ENCODE data around the gene RERE.

RERE gene

DNA sequence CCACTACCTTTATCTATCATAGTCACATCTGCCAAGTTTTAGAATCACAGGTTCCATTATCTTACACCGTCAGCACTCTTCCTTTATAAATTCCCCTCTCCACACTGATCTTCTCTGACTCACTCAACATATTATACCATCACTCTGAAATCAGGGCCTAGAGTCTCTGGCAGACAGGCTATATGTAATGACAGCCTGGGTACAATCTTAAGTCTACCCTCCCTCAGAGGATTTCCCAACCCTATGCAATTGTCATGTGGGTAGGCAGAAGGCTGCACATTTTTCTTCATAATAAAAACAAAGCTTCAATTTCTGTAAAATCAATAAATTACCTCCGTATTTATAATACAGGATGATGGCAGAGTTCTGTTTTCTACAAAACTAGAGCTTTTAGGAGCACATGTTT lies 138.0 kb downstream of the RERE start:
- TF ChIP-seq, protein P1, sequence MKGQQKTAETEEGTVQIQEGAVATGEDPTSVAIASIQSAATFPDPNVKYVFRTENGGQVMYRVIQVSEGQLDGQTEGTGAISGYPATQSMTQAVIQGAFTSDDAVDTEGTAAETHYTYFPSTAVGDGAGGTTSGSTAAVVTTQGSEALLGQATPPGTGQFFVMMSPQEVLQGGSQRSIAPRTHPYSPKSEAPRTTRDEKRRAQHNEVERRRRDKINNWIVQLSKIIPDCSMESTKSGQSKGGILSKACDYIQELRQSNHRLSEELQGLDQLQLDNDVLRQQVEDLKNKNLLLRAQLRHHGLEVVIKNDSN (IDR thresholded peaks at IDR 0.05) = no peak
- TF ChIP-seq RAD21 (IDR thresholded peaks at IDR 0.05; ENCODE audit: low read depth) (no peak), YY1 (IDR thresholded peaks at IDR 0.05; ENCODE audit: low read depth) (no peak), TCF12 (IDR thresholded peaks at IDR 0.05; ENCODE audit: low read depth) (no peak), CEBPB (IDR thresholded peaks at IDR 0.05) (no peak)

DNA sequence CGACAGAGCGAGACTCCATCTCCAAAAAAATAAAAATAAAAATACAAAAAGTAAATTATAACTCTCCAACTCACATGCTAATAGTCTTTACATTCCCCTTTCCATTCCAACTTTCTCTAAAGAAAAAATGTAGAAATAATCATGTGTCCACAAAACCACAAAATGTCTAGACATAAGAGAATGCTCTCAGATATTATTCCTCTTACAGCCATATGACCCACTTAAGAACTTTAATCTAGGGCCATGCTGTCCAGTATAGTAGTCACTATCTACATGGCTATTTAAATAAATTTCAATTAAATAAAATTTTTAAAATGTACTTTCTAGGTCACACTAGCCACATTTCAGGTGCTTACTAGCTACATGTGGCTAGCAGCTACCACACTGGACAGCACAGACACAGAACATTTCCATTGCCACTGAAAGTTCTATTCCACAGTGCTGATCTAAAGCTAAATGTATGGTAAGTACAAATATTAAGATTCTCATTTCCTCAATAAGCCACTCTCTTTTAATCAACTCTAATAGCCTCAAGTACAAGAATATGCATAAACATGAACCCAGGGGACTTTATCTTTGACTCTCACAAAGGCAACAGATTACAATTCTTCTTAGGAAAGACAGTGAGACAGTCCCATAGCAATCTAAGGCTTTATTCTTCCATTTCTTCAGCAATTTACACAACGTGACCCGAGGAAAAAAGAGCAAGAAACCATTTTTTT lies 138.6 kb downstream of the RERE start:
- TF ChIP-seq FOXM1 (IDR thresholded peaks at IDR 0.05; ENCODE audit: borderline replicate concordance, low read depth) (no peak), YY1 (IDR thresholded peaks at IDR 0.05; ENCODE audit: low read depth) (no peak), NFIC (IDR thresholded peaks at IDR 0.05) (no peak), CREB1 (IDR thresholded peaks at IDR 0.05; ENCODE audit: low read depth) (no peak), TAF1 (IDR thresholded peaks at IDR 0.05; ENCODE audit: low read depth) (no peak), ZBTB7A (IDR thresholded peaks at IDR 0.05; ENCODE audit: low read depth) (no peak)
- TF ChIP-seq, protein P2, sequence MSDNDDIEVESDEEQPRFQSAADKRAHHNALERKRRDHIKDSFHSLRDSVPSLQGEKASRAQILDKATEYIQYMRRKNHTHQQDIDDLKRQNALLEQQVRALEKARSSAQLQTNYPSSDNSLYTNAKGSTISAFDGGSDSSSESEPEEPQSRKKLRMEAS (IDR thresholded peaks at IDR 0.05) = no peak

DNA sequence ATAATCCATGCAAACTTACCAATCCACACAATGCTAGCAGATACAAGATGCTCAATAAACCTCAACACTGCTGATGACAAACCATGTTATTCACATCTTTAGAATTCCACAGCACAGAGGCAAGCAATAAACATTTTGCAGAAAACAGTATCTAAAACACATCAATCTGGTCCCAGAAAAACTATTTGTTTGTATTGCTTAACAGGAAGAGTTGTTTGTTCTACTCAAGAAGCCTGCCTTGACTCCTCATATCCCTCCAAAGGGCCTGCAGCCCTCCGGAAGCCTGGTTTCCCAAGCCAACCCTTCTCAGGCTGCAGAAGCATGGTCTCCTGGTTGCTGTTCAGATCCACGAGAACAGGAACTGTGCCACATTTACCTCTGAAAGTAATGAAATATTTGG lies 139.7 kb downstream of the RERE start:
- TF ChIP-seq, protein P2 (IDR thresholded peaks at IDR 0.05) = no peak
- TF ChIP-seq TCF12 (IDR thresholded peaks at IDR 0.05; ENCODE audit: low read depth) = no peak
- no peak for TF ChIP-seq EP300 (IDR thresholded peaks at IDR 0.05; ENCODE audit: borderline replicate concordance)
- TF ChIP-seq FOXM1 (IDR thresholded peaks at IDR 0.05; ENCODE audit: borderline replicate concordance, low read depth) = no peak
- TF ChIP-seq CEBPB (IDR thresholded peaks at IDR 0.05) = no peak
- TF ChIP-seq, protein P3, sequence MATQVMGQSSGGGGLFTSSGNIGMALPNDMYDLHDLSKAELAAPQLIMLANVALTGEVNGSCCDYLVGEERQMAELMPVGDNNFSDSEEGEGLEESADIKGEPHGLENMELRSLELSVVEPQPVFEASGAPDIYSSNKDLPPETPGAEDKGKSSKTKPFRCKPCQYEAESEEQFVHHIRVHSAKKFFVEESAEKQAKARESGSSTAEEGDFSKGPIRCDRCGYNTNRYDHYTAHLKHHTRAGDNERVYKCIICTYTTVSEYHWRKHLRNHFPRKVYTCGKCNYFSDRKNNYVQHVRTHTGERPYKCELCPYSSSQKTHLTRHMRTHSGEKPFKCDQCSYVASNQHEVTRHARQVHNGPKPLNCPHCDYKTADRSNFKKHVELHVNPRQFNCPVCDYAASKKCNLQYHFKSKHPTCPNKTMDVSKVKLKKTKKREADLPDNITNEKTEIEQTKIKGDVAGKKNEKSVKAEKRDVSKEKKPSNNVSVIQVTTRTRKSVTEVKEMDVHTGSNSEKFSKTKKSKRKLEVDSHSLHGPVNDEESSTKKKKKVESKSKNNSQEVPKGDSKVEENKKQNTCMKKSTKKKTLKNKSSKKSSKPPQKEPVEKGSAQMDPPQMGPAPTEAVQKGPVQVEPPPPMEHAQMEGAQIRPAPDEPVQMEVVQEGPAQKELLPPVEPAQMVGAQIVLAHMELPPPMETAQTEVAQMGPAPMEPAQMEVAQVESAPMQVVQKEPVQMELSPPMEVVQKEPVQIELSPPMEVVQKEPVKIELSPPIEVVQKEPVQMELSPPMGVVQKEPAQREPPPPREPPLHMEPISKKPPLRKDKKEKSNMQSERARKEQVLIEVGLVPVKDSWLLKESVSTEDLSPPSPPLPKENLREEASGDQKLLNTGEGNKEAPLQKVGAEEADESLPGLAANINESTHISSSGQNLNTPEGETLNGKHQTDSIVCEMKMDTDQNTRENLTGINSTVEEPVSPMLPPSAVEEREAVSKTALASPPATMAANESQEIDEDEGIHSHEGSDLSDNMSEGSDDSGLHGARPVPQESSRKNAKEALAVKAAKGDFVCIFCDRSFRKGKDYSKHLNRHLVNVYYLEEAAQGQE (IDR thresholded peaks at IDR 0.05; ENCODE audit: low read depth) = no peak
- TF ChIP-seq TAF1 (IDR thresholded peaks at IDR 0.05; ENCODE audit: low read depth) = no peak
- TF ChIP-seq NFIC (IDR thresholded peaks at IDR 0.05) = no peak
- TF ChIP-seq EGR1 (IDR thresholded peaks at IDR 0.05) = no peak

DNA sequence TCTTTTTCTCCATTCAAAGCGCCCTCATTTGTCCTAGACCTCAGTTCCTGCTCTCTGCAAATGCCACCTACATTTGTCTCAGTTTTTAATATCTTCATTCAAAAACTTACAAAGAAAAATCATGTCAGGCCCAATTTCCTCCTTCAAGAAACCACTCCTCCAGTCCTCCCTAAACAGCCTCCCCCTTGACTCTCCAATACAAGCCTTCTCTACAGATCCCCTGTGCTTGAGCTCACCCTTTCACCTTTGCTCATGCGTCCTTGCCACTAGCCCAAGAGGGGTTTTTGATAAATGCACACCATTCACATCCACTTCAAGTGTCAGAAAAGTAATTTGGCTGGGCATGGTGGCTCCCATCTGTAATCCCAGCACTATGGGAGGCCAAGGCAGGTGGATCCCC lies 140.6 kb downstream of the RERE start:
- TF ChIP-seq NFIC (IDR thresholded peaks at IDR 0.05) = no peak

DNA sequence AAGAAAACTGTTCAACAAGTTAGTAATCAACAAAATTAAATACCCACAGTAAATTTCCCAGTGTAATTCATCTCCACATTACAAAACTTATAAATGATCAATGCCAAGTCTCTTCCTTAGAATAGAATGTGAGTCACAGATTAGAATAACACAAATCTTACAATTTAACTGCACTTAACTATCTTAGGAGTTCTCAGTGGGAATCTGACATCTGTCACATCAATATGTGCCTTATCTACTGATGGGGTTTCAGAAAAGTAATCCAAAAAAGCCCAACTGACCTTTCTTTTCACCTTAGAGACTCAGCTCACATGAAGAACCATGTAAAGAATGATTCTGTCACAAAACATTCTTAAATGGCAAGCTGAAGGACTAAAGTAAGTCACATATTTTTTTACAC lies 141.4 kb downstream of the RERE start:
- no peak for TF ChIP-seq YY1 (IDR thresholded peaks at IDR 0.05; ENCODE audit: low read depth)
- TF ChIP-seq NFIC (IDR thresholded peaks at IDR 0.05) = no peak
- no peak for TF ChIP-seq FOXM1 (IDR thresholded peaks at IDR 0.05; ENCODE audit: borderline replicate concordance, low read depth)
- TF ChIP-seq, protein P1 (IDR thresholded peaks at IDR 0.05) = no peak
- TF ChIP-seq TEAD4 (IDR thresholded peaks at IDR 0.05) = no peak
- TF ChIP-seq EP300 (IDR thresholded peaks at IDR 0.05; ENCODE audit: borderline replicate concordance) = no peak
- no peak for TF ChIP-seq CREB1 (IDR thresholded peaks at IDR 0.05; ENCODE audit: low read depth)
- TF ChIP-seq RAD21 (IDR thresholded peaks at IDR 0.05; ENCODE audit: low read depth) = no peak
- TF ChIP-seq ZBTB7A (IDR thresholded peaks at IDR 0.05; ENCODE audit: low read depth) = no peak
- no peak for TF ChIP-seq CEBPB (IDR thresholded peaks at IDR 0.05)
- TF ChIP-seq, protein P3 (IDR thresholded peaks at IDR 0.05; ENCODE audit: low read depth) = no peak
- TF ChIP-seq TCF12 (IDR thresholded peaks at IDR 0.05; ENCODE audit: low read depth) = no peak
- no peak for TF ChIP-seq TAF1 (IDR thresholded peaks at IDR 0.05; ENCODE audit: low read depth)
- no peak for TF ChIP-seq EGR1 (IDR thresholded peaks at IDR 0.05)
- TF ChIP-seq, protein P2 (IDR thresholded peaks at IDR 0.05) = no peak

DNA sequence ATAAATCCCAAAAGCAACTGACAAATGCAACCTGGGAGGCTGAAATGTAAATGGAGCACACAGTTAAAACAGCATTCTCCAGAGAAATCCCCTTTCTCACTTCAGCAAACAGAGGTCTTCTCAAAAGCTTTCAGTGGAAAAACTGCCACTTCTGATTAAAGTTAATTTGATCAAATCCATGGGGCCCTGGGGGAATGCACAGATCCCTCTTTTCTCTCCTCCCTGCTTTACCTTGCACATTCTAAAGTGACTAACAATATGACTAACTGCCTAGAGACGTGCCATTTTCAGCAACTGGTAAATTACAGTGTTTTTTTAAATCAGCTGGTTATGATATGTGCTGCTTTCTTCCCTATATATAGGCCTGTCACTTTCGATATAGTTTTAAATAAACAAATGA lies 142.5 kb downstream of the RERE start:
- TF ChIP-seq, protein P3 (IDR thresholded peaks at IDR 0.05; ENCODE audit: low read depth) = no peak
- TF ChIP-seq, protein P1 (IDR thresholded peaks at IDR 0.05) = no peak
- no peak for TF ChIP-seq RAD21 (IDR thresholded peaks at IDR 0.05; ENCODE audit: low read depth)
- TF ChIP-seq FOXM1 (IDR thresholded peaks at IDR 0.05; ENCODE audit: borderline replicate concordance, low read depth) = no peak
- no peak for TF ChIP-seq CREB1 (IDR thresholded peaks at IDR 0.05; ENCODE audit: low read depth)
- TF ChIP-seq CEBPB (IDR thresholded peaks at IDR 0.05) = no peak
- no peak for TF ChIP-seq EP300 (IDR thresholded peaks at IDR 0.05; ENCODE audit: borderline replicate concordance)
- no peak for TF ChIP-seq NFIC (IDR thresholded peaks at IDR 0.05)
- TF ChIP-seq EGR1 (IDR thresholded peaks at IDR 0.05) = no peak
- no peak for TF ChIP-seq YY1 (IDR thresholded peaks at IDR 0.05; ENCODE audit: low read depth)
- no peak for TF ChIP-seq TEAD4 (IDR thresholded peaks at IDR 0.05)
- TF ChIP-seq ZBTB7A (IDR thresholded peaks at IDR 0.05; ENCODE audit: low read depth) = no peak
- no peak for TF ChIP-seq TCF12 (IDR thresholded peaks at IDR 0.05; ENCODE audit: low read depth)
- TF ChIP-seq, protein P2 (IDR thresholded peaks at IDR 0.05) = no peak

All from Ishikawa (cell line).